Omental fat pad (tissue), 4 donors: ENCODE measurements around the gene CAPNS1. TPM values are rescaled to one million over a fixed set of nuclear protein-coding genes. Genes with fewer than 3 reads are reported as not detected.
"Not testable (repeated sequence)": the region's sequence is repeated elsewhere in the genome, so short reads cannot be mapped to it uniquely, and the experiment has no call there.

Experiments used
- ATAC-seq: fragments of 150-250 bp; one replicate; pipeline ENCODE4 v1.9.1; 2016; ENCODE audit warnings: mild to moderate bottlenecking, moderate library complexity; ENCODE audit not compliant: low FRiP score
- DNase-seq: peaks from one replicate; pipeline ENCODE4 v3.0.0-alpha.2; 2019; ENCODE audit warnings: low spot score
- CTCF ChIP-seq, 3 donors: fragments of 450-650 bp; IDR thresholded peaks; one replicate each; pipeline ENCODE4 v1.5.1; 2016 to 2017; ENCODE audit warnings: antibody characterized with exemption in 3 of 3, mild to moderate bottlenecking in 3 of 3, moderate library complexity in 2 of 3
- total RNA-seq, 4 donors: library from RNA; depleted of rRNA; stranded (reverse); fragments of >200 nt; gene quantifications; one replicate each; pipeline ENCODE4 v1.1.0, GENCODE V29; 2016

The CAPNS1 gene
- total RNA-seq, 4 donors from 2014 or later = 211 to 263 (median 246) TPM

DNA sequence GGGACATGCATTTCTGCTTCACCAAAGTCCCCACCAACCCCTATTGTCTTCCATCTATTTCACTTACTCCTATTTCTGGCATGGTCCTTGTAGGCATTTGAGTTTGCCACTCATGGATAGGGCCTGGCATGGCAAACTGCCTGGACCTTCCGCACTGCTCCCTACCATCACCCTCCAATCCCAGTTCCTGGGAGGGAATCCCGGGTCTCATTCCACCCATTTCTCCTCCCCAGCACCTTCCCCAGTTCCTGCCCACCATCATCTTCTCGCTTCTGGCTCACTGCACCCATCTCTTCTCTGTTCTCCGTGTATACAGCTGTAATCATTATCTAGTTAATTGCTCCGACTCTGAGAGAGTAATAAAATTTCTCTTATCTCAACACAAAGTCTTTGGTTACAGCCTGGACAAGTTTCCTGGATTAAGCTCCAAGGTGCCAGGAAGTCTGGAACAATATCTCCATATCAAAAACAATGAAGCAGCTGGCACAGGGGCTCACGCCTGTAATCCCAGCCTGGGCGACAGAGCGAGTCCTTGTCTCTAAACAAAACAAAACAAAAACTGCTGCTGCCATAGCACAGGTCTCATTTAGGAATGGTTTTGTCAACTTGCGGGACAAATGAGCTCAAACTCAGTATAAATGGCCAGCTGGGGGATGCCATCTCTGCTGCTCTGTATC lies 29.4 kb downstream of the CAPNS1 start:
- TF ChIP-seq CTCF (IDR thresholded peaks at IDR 0.05) = no peak
- DNase-seq (no peak), ATAC-seq (no peak)

DNA sequence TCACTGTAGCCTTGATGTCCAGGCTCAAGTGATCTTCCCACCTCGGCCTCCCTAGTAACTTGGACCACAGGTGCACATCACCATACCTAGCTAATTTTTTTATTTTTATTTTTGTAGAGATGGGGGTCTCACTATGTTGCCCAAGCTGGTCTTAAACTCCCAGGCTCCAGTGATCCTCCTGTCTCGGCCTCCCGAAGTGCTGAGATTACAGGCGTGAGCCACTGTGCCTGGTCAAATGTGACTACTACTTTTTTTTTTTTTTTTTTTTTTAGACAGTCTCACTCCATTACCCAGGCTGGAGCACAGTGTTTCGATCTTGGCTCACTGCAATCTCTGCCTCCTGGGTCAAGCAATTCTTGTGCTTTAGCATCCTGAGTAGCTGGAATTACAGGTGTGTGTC lies 33.0 kb downstream of the CAPNS1 start:
- DNase-seq (no peak), ATAC-seq (no peak)
- TF ChIP-seq CTCF (IDR thresholded peaks at IDR 0.05) = no peak

- DNase-seq, ATAC-seq: not testable (repeated sequence)
Measured at GRCh38 chr19:36173846-36174245, 34.0 kb downstream of the CAPNS1 start.

GRCh38 chr19:36179077-36179476 lies 39.2 kb downstream of the CAPNS1 start:
- not testable (repeated sequence) for ATAC-seq, DNase-seq

- ATAC-seq (no peak), DNase-seq (no peak)
- no peak for TF ChIP-seq CTCF (IDR thresholded peaks at IDR 0.05)
Measured at GRCh38 chr19:36182612-36183244, 42.9 kb downstream of the CAPNS1 start.

GRCh38 chr19:36183245-36183628 lies 43.4 kb downstream of the CAPNS1 start:
- ATAC-seq = no peak
- no peak for TF ChIP-seq CTCF (IDR thresholded peaks at IDR 0.05)
- DNase-seq = no peak

DNA sequence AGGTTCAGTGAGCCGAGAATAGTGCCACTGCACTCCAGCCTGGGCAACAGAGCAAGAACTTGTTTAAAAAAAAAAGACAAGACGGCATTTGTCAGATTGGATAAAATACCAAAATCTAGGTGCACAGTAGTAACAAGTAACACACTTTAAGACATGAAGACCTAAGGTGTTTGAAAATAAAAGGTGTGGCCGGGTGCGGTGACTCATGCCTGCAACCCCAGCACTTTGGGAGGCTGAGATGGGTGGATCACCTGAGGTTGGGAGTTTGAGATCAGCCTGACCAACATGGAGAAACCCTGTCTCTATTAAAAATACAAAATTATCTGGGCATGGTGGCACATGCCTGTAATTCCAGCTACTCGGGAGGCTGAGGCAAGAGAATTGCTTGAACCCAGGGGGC lies 46.9 kb downstream of the CAPNS1 start:
- DNase-seq, ATAC-seq: not testable (repeated sequence)

GRCh38 chr19:36196249-36196648 lies 56.4 kb downstream of the CAPNS1 start:
- TF ChIP-seq CTCF (IDR thresholded peaks at IDR 0.05) = no peak
- DNase-seq (no peak), ATAC-seq (no peak)
